A549 treated with CORT108297 at 1 μM for 4 hours (cell line): ENCODE measurements around the gene NOPCHAP1. TPM values are rescaled to one million over a fixed set of nuclear protein-coding genes. Genes with fewer than 3 reads are reported as not detected.

Source experiments
- total RNA-seq: library from RNA; stranded (reverse); fragments of 200-300 nt; extraction: Qiagen RNA extraction; gene quantifications from 5 replicates; pipeline ENCODE4 v1.2.3, GENCODE V29; 2022

NOPCHAP1 gene
- 33.1 to 37.0 TPM (median 35.0 TPM) in 5 replicates for total RNA-seq

GRCh38 chr12:104986022-104986941 lies at the start of gene NOPCHAP1:
Gene NOPCHAP1, plus strand, starts transcription at chr12:104986316. Its CDS starts 37 bp downstream, at chr12:104986353.

GRCh38 chr12:104958001-104958804 lies 27.9 kb upstream of the NOPCHAP1 start, which contains the start of gene SLC41A2:
Gene SLC41A2, minus strand, starts transcription at chr12:104958290. Its CDS starts 29,763 bp downstream, at chr12:104928527.

Other genes with a start within 250 kb of the NOPCHAP1 start
- gene SLC41A2, start 28.0 kb upstream of the NOPCHAP1 start, total RNA-seq = 21.6 to 25.4 TPM (median 22.3 TPM) in 5 replicates
- gene ALDH1L2, start 98.1 kb downstream of the NOPCHAP1 start, total RNA-seq = 2.3 to 3.6 TPM (median 3.2 TPM) in 5 replicates
- 16.7 to 25.1 TPM (median 22.9 TPM) in 5 replicates for gene WASHC4, start 121.4 kb downstream of the NOPCHAP1 start, total RNA-seq
- 15.1 to 25.4 TPM (median 19.9 TPM) in 5 replicates for gene APPL2, start 249.9 kb downstream of the NOPCHAP1 start, total RNA-seq